Measurements from ENCODE around the gene SIRT7.
A peak's percentile ranks its signal among the peaks of the same experiment; 100 is the strongest.
"Not testable (repeated sequence)": the region's sequence is repeated elsewhere in the genome, so short reads cannot be mapped to it uniquely, and the experiment has no call there.

The SIRT7 gene

GRCh38 chr17:81918832-81919545, 1.0 kb upstream of the SIRT7 start:
- Histone ChIP-seq H3K27ac (no peak overlapping the region), H2AFZ (ENCODE audit: low read depth) (no peak overlapping the region), H4K20me1 (ENCODE audit: insufficient read depth) (0 out of 2 replicates have a peak, but pooled peaks cover 9% of the 10 kb centered on the region)

GRCh38 chr17:81918333-81918669, 325 bp upstream of the SIRT7 start:
- H3K4me3 ChIP-seq (IDR thresholded peaks at IDR 0.05; ENCODE audit: insufficient read depth, low read depth, low read length); H4K20me1 ChIP-seq (ENCODE audit: insufficient read depth); H3K27ac ChIP-seq; H3K27me3 ChIP-seq (ENCODE audit: insufficient read depth, low read depth); H3K9ac ChIP-seq; H2AFZ ChIP-seq (ENCODE audit: low read depth): not testable (repeated sequence)
- Histone ChIP-seq H3K4me2 (peak overlapping the region; percentile 72), H3K79me2 (ENCODE audit: insufficient read depth, low read depth) (peaks cover 69% of the 10 kb centered on the region), H3K4me1 (ENCODE audit: low read depth, poor library complexity, severe bottlenecking) (peaks cover 49% of the 10 kb centered on the region), H3K36me3 (ENCODE audit: insufficient read depth) (peaks cover 18% of the 10 kb centered on the region; the same call in 1 of the 2 replicates)

More at GRCh38 chr17:81918832-81919545, 1.0 kb upstream of the SIRT7 start:
- Histone ChIP-seq H3K4me1 (ENCODE audit: low read depth, poor library complexity, severe bottlenecking) (peaks cover 55% of the 10 kb centered on the region), H3K9ac (no peak overlapping the region), H3K36me3 (ENCODE audit: insufficient read depth) (peaks cover 14% of the 10 kb centered on the region; the same call in 1 of the 2 replicates), H3K4me3 (IDR thresholded peaks at IDR 0.05; ENCODE audit: insufficient read depth, low read depth, low read length) (no peak overlapping the region), H3K27me3 (ENCODE audit: insufficient read depth, low read depth) (no peaks in the 10 kb centered on the region), H3K79me2 (ENCODE audit: insufficient read depth, low read depth) (peaks cover 76% of the 10 kb centered on the region), H3K4me2 (no peak overlapping the region; the same call in 1 of the 2 replicates)
- no peak for TF ChIP-seq CTCF (conservative IDR thresholded peaks at IDR 0.05; ENCODE audit: low read depth, low read length)

- Histone ChIP-seq H3K79me2 (ENCODE audit: insufficient read depth, low read depth) (peaks cover 51% of the 10 kb centered on the region), H3K27ac (no peak overlapping the region), H3K27me3 (ENCODE audit: insufficient read depth, low read depth) (no peaks in the 10 kb centered on the region), H3K36me3 (ENCODE audit: insufficient read depth) (peaks cover 24% of the 10 kb centered on the region; the same call in 1 of the 2 replicates), H3K4me2 (peak overlapping the region; percentile 72), H3K4me3 (IDR thresholded peaks at IDR 0.05; ENCODE audit: insufficient read depth, low read depth, low read length) (no peak overlapping the region), H3K9ac (no peak overlapping the region; the same call in 1 of the 2 replicates), H3K4me1 (ENCODE audit: low read depth, poor library complexity, severe bottlenecking) (peaks cover 38% of the 10 kb centered on the region), H4K20me1 (ENCODE audit: insufficient read depth) (0 out of 2 replicates have a peak, but pooled peaks cover 8% of the 10 kb centered on the region), H2AFZ (ENCODE audit: low read depth) (no peak overlapping the region)
- no peak for TF ChIP-seq CTCF (conservative IDR thresholded peaks at IDR 0.05; ENCODE audit: low read depth, low read length)
These were observed 1.6 kb downstream of the SIRT7 start for GRCh38 chr17:81916234-81917001.

- Histone ChIP-seq H3K27me3 (ENCODE audit: insufficient read depth, low read depth) (no peaks in the 10 kb centered on the region), H3K36me3 (ENCODE audit: insufficient read depth) (peaks cover 24% of the 10 kb centered on the region; the same call in 1 of the 2 replicates), H3K9ac (no peak overlapping the region), H3K79me2 (ENCODE audit: insufficient read depth, low read depth) (peaks cover 40% of the 10 kb centered on the region), H4K20me1 (ENCODE audit: insufficient read depth) (0 out of 2 replicates have a peak, but pooled peaks cover 5% of the 10 kb centered on the region), H2AFZ (ENCODE audit: low read depth) (no peak overlapping the region), H3K4me1 (ENCODE audit: low read depth, poor library complexity, severe bottlenecking) (peaks cover 31% of the 10 kb centered on the region), H3K4me3 (IDR thresholded peaks at IDR 0.05; ENCODE audit: insufficient read depth, low read depth, low read length) (no peak overlapping the region), H3K4me2 (no peak overlapping the region), H3K27ac (no peak overlapping the region)
- TF ChIP-seq CTCF (conservative IDR thresholded peaks at IDR 0.05; ENCODE audit: low read depth, low read length) = no peak
These were observed 2.6 kb downstream of the SIRT7 start for GRCh38 chr17:81915331-81915730.

Measured in KMS-11 (cell line).